HT1080 (cell line): ENCODE data around the gene PDHB. TPM values are rescaled to one million over a fixed set of nuclear protein-coding genes. Genes with fewer than 3 reads are reported as not detected.
A peak's percentile ranks its signal among the peaks of the same experiment; 100 is the strongest.
"Not testable (repeated sequence)": the region's sequence is repeated elsewhere in the genome, so short reads cannot be mapped to it uniquely, and the experiment has no call there.

Source experiments
- DNase-seq: peaks from one replicate; pipeline ENCODE4 v3.0.0-alpha.2; 2015; ENCODE audit warnings: low read depth
- total RNA-seq: library from RNA; depleted of rRNA; stranded (reverse); fragments of >200 nt; shearing (Covaris generic); gene quantifications from 2 replicates; pipeline ENCODE4 v1.2.3, GENCODE V29; 2014

Gene PDHB
- total RNA-seq, 1 experiment from 2014 or later: 78.8 TPM

DNA sequence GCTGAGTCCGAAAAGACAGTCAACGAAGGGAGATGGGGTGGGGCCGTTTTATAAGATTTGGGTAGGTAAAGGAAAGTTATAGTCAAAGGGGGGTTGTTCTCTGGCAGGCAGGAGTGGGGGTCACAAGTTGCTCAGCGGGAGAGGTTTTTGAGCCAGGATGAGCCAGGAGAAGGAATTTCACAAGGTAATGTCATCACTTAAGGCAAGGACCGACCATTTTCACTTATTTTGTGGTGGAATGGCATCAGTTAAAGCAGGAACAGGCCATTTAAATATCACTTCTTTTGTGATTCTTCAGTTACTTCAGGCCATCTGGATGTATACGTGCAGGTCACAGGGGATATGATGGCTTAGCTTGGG lies 7.3 kb upstream of the PDHB start:
- not testable (repeated sequence) for DNase-seq

DNA sequence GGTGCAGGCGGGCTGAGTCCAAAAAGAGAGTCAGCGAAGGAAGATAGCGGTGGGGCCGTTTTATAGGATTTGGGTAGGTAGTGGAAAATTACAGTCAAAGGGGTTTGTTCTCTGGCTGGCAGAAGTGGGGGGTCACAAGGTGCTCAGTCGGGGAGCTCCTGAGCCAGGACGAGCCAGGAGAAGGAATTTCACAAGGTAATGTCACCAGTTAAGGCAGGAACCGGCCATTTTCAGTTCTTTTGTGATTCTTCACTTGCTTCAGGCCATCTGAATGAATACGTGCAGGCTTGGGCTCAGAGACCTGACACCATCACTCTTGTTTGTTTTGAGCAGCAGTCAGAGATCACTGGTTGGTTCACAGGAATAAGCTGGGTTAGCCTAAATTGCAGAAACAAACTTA lies 3.6 kb upstream of the PDHB start:
- DNase-seq: not testable (repeated sequence)

DNA sequence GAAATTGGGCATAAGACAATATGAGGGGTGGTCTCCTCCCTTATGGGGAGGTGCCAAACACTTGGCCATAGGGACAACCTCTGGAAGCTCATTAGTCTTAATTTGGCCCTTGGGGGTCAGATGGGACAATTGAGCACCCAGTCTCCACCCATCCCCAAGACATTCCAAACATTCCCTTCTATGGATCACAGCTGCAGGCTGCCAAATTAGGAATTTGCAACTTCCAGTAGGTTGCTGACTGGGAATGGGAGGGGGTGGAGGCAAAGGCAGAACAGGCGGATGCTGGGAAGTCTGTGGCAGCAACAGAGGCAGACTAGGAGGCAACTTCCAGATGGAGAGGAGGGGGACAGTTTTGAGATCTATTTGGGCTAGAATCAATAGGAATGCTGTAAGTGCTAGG lies 1.4 kb upstream of the PDHB start:
- peak; percentile 18 for DNase-seq

DNA sequence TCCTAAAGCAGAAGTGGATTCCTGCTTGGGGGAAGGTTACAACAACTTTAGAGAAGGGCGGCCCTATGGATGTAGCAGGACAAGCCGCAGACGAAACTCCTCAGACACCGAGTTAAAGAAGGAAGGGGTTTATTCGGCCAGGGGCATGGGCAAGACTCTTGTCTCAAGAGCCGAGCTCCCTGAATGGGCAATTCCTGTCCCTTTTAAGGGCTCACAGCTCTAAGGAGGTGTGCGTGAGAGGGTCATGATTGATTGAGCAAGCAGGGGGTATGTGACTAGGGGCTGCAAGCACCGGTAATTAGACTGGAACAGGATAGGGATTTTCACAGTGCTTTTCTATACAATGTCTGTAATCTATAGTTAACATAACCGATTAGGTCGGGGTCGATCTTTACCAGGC lies 879 bp upstream of the PDHB start:
- no peak for DNase-seq

DNA sequence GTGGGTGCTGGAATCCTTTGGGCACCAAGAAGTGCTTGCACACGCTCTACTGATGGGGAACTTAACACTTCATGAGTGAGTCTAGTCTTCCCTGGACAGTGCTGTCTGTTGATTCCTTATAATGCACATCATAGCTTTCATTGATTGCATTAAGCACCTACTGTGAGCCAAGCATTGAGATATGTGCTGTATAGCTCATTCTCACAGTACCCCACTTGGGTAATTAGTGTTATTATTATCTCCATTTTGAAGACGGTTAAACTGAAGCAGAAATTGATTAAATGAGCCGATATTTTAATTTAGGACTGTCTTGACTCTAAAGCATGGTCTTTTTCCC lies 504 bp upstream of the PDHB start:
- no peak for DNase-seq

DNA sequence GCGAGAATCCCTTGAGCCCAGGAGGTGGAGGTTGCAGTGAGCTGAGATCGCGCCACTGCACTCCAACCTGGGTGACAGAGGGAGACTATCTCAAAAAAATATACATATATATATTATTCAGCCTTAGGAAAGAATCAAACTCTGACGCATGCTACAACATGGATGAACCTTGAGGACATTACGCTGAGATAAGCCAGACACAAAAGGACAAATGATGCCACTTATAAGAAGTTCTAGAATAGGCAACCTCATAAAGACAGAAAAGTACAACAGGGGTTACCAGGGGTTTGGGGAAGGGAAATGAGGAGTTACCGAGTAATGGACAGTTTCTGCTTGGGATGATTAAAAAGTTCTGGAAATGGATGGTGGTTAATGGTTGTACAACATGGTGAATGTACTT lies 727 bp downstream of the PDHB start:
- DNase-seq: no peak

DNA sequence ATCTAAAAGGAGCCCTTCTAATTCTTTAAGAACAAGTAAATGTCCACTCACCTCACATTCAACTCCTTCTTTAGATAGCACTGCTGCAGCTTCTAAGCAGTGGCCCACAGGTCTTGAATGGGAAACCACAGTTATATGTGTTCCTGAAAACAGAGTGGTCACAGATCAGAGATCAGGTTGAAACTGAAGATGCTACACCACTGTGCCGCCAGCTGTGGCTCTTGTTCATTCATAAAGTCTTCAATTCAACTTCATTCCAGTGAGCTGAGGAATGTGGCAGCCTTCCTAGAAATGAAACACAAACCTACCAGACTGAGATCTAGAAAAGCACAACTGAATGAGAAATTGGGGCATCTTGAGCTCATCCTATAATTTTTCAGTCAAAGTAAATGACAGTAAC lies 4.0 kb downstream of the PDHB start:
- DNase-seq: no peak

DNA sequence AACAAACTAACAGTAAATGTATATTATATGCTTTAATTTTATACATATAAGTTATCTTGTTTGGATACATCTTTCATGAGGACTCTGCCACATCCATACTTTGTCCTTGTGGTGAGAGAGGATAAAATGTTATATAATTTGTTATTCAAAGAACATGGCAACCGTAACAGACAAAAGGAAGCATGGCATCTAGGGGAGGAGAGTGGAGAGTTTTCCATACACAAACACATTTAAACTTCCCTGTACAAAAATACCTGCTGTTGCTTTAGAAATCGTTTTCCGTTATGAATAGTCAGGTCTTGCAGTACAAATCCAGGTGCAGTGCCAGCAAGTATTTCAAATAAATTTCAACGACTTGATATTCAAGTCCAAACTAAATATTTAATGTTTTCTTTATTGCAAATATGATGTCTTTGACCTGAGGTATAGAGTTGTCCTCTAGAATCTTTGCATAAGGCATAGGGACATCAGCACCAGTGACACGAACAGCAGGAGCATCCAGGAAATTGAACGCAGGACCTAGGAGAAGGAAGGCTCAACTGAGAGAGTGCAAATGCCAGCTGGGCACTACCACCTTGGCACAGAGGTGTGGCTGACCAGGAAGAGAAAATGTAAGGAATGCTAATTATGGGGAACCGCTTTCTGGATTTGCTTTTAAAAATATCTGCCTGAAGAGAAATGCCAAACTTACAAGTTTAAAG lies 5.8 kb downstream of the PDHB start:
- no peak for DNase-seq

DNA sequence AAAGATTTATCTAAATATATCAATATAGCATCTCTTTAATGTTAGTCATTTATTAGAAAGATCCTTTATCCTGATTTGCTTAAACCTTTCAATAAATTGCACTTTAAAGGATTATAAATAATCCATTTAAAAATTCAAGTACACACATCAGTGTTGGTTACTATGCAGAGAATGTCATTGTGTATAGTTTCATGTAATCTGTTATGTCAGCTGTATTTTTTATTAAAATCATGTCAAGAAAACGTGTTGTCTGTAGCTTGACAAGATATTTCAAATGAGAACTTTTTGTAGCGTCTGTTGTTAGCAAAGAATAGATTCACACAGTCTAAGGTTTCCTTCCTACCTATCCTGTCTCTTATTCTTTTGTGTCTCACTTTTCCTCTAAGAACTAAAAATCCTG lies 7.8 kb downstream of the PDHB start:
- DNase-seq: no peak

DNA sequence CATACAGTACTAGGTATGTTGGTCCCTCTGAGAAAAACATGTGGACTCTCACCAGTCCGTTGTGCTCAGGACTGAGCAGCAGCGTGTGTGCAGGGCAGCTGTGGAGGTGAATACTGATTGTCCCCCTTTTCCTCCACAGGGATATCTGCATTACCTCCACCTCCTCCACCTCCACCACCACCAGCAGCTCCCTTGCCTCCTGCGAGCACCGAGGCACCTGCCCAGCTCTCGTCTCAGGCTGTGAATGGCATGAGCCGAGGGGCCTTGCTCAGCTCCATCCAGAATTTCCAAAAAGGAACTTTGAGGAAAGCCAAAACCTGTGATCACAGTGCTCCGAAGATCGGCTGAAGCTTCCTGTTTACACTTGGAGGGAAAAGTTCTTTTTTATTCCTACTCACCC lies 9.0 kb downstream of the PDHB start:
- DNase-seq: no peak

DNA sequence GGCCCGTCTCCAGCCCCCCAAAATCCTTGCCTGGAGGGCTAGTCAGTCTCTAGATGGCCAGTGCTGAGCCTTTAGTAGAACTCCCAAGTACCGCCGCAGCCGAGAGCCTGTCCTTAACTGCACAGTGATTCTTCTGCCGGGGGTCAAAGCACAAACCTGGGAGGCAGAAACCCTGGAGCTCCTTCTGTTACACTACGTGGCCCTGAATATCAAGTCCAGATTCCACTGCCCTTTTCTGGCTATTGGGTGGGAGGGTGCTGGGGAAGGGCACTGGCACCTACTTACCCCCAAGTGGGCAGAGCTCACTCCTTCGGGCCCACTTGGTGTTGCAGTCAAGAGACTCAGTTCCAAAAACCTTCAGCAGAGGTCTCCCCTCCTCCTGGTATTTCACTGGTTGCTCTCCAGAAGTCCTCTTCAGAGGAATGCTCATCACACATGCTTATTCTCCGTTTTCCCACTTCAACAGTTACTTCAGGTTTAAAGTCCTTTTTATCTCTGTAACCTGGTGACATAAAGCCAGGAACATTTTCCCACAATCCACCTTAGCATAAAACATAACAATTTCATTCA lies 10.8 kb downstream of the PDHB start:
- DNase-seq: no peak

DNA sequence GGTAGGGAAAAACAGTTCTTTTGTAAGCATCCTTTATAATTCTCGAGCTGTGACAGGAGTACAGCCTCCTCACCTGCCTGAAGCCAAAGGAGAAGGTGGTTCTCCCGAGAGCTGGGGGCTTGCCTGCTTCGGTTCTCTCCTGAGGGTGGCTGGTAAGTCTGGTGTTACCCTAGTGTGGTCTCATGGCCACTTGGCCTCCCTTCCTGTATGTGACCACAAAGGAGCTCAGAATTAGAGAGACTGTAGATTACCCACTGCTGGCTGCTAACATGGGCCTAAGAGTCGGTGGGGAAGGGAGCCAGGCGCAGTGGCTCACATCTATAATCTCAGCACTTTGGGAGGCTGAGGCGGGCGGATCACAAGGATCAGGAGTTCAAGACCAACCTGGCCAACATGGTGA lies 12.6 kb downstream of the PDHB start:
- no peak for DNase-seq

DNA sequence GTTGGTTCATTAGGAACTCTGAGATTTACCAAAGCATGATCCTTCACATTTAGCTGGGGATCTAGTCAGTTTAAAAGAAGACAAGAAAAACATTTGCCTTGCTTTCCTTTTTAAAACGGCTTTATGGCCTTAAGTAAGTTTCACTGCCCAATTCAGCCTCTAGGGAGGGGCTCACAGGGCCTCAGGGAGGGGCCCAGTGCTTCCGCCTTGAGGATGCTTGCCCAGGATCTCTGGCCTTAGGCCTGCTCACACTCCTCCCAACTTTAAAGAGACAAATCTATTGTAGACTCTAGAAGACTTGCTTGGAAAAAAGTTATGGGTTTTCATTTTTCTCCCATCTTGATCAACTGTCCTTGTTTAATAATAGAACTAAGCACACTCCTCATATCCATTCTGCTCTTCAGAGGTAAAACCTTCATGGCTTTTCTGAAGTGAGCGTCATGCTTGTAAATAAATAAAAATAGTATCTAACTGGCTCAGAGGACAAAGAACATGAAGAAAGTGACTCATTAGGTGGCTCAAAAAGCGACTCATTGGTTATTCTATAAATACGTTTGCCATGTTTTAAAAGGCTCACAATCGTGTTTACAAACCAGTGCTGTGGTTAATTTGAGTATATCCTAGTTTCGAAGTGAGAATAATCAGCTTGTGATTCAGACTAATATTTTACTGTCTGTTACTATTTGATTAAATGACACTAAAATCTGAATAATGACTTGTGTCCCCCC lies 13.7 kb downstream of the PDHB start:
- DNase-seq: no peak

DNA sequence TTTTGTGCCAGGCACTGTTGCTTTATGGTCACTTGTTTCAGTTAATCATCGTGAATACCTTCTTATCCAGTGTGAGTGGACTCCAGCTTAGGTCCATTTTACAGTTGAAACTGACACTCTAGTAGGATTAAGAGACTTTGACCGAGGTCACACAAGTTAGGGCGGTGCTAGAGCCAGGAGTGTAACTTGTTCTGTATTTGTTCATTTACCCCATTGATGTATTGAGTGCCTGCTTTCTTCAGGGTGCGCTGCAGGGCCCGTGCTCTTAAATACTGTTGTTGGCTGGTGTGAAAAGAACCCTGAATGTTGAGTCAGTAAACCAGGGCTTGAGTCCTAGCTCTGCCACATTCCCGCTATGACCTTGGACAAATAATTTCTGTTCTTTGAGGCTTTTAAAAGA lies 15.4 kb downstream of the PDHB start:
- no peak for DNase-seq

DNA sequence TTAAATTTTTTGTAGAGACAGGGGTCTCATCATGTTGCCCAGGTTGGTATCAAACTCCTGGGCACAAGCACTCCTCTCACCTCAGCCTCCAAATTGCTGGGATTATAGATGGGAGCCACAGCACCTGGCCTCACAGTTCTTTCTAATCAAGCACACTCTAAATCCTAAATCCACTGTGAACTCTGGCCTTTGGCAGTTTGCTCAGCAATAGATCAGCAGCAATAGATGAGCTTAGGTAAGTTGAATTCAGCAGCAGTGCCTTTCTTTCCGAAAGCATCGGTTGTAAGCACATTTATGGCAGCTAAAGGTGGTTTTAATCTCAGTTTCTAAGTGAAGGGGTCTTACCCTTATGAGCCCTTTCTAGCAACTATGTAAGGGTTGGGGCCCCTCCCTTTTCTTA lies 16.6 kb downstream of the PDHB start:
- DNase-seq: no peak

DNA sequence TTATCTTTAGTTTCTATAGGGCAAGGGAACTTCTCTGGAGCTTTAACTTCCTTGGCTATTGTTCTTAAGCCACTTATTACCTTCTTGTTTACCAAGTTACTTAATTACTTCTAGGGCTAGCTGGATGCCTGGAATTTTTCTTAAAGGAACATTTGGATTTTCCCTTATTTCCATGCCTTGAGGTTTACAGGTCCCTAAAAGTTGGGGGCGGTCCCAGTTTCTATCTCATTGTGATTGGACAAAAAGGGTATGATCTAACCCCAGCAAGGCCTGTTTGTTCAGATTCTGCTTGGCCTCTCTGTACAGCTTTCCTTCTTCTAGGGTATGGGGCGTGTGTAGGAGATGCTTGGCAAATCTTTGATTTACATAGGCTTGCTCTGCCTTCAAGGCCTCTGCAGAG lies 17.4 kb downstream of the PDHB start:
- no peak for DNase-seq

DNA sequence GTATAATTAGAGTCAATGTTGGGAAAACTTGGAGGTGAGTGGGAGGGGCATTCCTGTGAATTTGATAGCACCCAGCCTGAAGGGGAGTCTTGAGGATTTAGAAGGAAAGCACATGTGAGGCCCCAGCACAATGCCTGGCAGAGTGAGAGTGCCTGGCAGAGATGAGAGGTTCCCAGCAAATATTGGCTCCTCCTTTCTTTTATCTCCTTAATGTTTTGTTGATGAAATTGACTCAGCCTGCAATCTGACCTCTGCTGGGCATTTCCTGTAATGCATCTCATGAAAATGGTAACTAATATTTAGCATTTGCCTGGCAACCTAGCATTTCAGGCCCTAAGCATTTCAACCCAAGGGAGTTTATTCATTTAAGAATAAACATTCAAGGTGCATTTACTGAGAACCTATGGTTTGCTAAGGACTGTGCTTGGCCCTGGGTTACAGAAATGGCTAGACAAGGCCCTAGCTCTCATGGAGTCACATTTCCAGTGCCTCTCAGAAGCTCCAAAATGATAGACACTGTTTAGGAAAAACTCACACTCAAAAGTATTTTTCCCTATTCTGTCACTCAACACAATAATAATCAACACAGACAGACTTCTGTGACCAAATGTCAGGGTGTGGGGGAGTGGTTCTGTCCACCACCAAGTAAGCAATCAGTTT lies 19.0 kb downstream of the PDHB start:
- DNase-seq: peak; percentile 66

DNA sequence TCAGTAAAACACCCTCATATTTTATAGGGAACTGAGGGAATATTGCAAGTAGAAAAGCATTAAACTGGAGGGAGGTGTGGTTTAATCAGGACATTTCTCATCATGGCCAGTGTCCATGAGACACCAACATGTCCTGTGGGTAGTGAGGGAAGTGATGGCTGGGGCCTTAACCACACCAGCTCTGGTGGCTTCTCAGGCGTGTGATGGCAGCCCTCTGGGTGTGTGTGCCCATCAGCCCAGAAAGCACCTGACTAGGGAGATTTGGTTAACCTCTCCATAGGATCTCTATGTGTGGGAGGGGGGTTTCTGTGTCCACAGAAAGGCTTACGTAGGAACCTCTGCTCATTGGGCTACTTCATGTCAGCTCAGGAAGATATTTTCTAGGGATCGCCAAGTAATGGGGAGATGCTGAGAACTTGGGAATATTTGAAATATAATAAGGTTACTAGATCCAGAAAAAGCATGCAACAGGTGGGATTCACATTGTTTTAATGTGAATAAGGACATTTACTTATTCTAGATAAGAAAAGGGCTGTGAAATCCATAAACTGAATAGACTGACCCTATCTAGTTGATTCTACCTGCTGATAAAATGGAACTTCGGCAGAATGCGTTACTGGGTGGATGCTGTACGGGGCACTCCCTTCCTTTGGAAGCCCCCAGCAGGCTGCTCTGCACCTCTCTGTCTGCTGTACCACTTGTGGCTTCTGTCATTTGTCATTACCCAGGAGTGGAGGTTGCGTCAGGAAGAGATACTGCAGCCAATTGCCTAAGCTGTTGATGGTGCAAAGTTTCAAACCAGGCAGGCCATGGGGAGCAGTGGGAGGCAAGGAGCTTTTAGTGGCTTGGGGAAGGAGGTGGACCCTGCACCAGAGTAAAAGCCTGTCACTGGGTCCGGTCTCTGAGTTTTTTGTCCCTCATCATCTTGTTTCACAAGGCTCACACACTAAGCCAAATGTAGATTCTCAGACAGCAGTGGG lies 21.5 kb downstream of the PDHB start:
- no peak for DNase-seq

DNA sequence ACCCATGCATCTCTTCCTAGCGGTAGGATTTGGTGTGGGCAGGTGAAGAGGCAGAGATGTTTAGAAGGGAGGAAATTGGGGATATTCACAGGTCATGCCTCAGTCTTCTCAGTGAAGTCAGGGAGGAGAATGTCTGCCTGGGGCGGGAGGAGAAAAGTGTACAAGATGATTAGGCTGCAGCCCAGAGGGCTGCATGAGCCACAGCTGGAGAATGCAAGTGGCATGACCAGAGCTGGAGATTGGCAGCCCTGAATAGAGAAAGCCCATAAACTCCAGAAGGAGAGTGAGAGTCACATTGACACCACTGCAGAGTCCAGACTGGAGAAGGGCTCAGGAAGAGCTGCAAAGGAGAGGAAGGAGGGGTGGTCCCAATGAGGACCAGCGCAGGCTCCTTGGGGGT lies 22.6 kb downstream of the PDHB start:
- no peak for DNase-seq

DNA sequence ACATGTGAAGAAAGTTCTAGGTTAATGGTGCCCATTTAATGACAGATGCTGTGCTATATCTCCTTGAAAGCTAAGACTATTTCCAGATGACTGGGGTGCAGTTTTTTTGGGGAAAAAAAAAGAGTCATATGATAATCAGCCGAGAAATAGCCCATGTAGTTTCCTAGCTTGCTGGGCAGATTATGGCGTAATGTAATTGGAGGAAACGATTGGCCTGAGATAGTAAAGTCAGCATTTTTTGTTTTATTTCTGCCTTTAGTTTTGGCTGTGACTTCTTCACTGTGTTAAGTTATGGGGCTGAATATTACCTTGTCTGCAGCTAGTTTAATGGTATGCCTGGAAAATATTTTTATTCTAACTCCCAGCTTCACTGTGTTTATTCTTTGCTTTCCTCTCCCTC lies 24.0 kb downstream of the PDHB start:
- no peak for DNase-seq

DNA sequence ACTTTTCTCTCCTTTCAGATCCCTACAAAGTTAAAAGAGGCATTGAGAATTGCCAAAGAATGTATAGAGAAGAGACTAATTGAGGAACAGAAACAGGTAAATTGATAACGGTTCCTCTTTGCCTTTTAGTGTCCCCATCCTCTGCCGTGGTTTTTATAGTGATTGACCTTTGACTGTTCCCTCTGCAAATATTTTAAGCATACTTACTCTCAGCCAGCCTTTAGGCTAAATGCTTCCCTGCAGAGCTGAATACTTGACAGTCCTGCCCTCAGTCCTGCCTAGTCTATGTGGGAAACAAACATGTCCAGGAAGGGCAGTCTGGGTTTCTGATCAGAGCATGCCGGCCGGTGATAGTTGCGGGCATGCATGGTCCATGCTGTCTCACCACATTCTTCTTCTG lies 24.7 kb downstream of the PDHB start:
- no peak for DNase-seq
